Right atrium auricular region (tissue), 2 donors: ENCODE data around the gene HOXD12. TPM values are rescaled to one million over a fixed set of nuclear protein-coding genes. Genes with fewer than 3 reads are reported as not detected.

ENCODE experiments used
- DNase-seq: peaks from one replicate; pipeline ENCODE4 v3.0.0-alpha.2; 2019; ENCODE audit warnings: low spot score
- H3K27ac ChIP-seq, 2 donors: fragments of 200-600 bp; sonication (generic); 1 replicate in 1 of 2; 2 replicates in 1 of 2; pipeline ENCODE4 v1.5.1; 2016 to 2019
- H3K27me3 ChIP-seq, 2 donors: fragments of 200-600 bp; sonication (generic); one replicate each; pipeline versions ENCODE4 v1.5.1 to v1.6.0; 2017 to 2019
- H3K36me3 ChIP-seq: fragments of 200-600 bp; sonication (generic); one replicate; pipeline ENCODE4 v1.5.1; 2016
- H3K4me1 ChIP-seq, 2 donors: fragments of 200-600 bp; sonication (generic); one replicate each; pipeline versions ENCODE4 v1.5.1 to v1.6.0; 2017 to 2019
- H3K4me3 ChIP-seq, 2 donors: fragments of 200-600 bp; sonication (generic); 1 replicate in 1 of 2; 2 replicates in 1 of 2; pipeline ENCODE4 v1.5.1; 2017 to 2019; ENCODE audit warnings: mild to moderate bottlenecking in 1 of 2, moderate library complexity in 1 of 2
- H3K9me3 ChIP-seq, 2 donors: fragments of 200-600 bp; sonication (generic); one replicate each; pipeline ENCODE4 v1.5.1; 2019
- CTCF ChIP-seq, 2 donors: fragments of 200-600 bp; sonication (generic); IDR thresholded peaks; one replicate each; pipeline ENCODE4 v1.5.1; 2019; ENCODE audit warnings: antibody characterized with exemption in 2 of 2
- total RNA-seq, 2 donors: library from RNA; depleted of rRNA; stranded (reverse); fragments of >200 nt; gene quantifications; one replicate each; pipeline ENCODE4 v1.1.0, GENCODE V29; 2016

Gene HOXD12
- total RNA-seq, 2 donors from 2014 or later, result not detected

GRCh38 chr2:176091329-176092258, 8.0 kb upstream of the HOXD12 start:
- Histone ChIP-seq H3K9me3 (no peaks in the 10 kb centered on the region), H3K36me3 (no peaks in the 10 kb centered on the region), H3K27ac (no peak overlapping the region), H3K27me3 (peaks cover 59 to 85% of the 10 kb centered on the region in 2 donors), H3K4me3 (no peak overlapping the region), H3K4me1 (peaks cover 0 to 24% of the 10 kb centered on the region in 2 donors)
- DNase-seq, result no peak
- no peak for TF ChIP-seq CTCF (IDR thresholded peaks at IDR 0.05)

GRCh38 chr2:176092270-176093144, 7.1 kb upstream of the HOXD12 start, which contains the start of gene HOXD13:
Gene HOXD13 (plus strand): TSS chr2:176092721. CDS start chr2:176092891, 170 bp downstream.
- Histone ChIP-seq H3K27me3 (peaks cover 65 to 85% of the 10 kb centered on the region in 2 donors), H3K27ac (no peak within 1 kb of the TSS), H3K9me3 (no peaks in the 10 kb centered on the region), H3K4me3 (peak within 1 kb of the TSS in 1 of 2 donors; percentile 33), H3K4me1 (peaks cover 0 to 32% of the 10 kb centered on the region in 2 donors), H3K36me3 (no peaks in the 10 kb centered on the region)
- no peak for DNase-seq
- no peak for TF ChIP-seq CTCF (IDR thresholded peaks at IDR 0.05)

- no peak for DNase-seq
- Histone ChIP-seq H3K9me3 (no peaks in the 10 kb centered on the region), H3K4me1 (peaks cover 0 to 33% of the 10 kb centered on the region in 2 donors), H3K27me3 (peaks cover 73 to 85% of the 10 kb centered on the region in 2 donors), H3K36me3 (no peaks in the 10 kb centered on the region), H3K4me3 (peak overlapping the region in 1 of 2 donors; percentile 33), H3K27ac (no peak overlapping the region)
- no peak for TF ChIP-seq CTCF (IDR thresholded peaks at IDR 0.05)
Observed at GRCh38 chr2:176093145-176093897, 6.3 kb upstream of the HOXD12 start.

- no peak overlapping the region for H3K27ac ChIP-seq
- H3K27me3 ChIP-seq, result peaks cover 77 to 88% of the 10 kb centered on the region in 2 donors
- no peak for TF ChIP-seq CTCF (IDR thresholded peaks at IDR 0.05)
- peaks cover 0 to 35% of the 10 kb centered on the region in 2 donors for H3K4me1 ChIP-seq
- no peak for DNase-seq
- H3K9me3 ChIP-seq, result no peaks in the 10 kb centered on the region
- H3K36me3 ChIP-seq, result no peaks in the 10 kb centered on the region
- no peak overlapping the region for H3K4me3 ChIP-seq
Observed at GRCh38 chr2:176093898-176094249, 5.7 kb upstream of the HOXD12 start.

- no peak for TF ChIP-seq CTCF (IDR thresholded peaks at IDR 0.05)
- no peak for DNase-seq
- no peak overlapping the region for H3K27ac ChIP-seq
- no peaks in the 10 kb centered on the region for H3K9me3 ChIP-seq
- H3K4me1 ChIP-seq, result peaks cover 0 to 37% of the 10 kb centered on the region in 2 donors
- H3K27me3 ChIP-seq, result peaks cover 82 to 87% of the 10 kb centered on the region in 2 donors
- H3K36me3 ChIP-seq, result no peaks in the 10 kb centered on the region
- no peak overlapping the region for H3K4me3 ChIP-seq
Observed at GRCh38 chr2:176094349-176094748, 5.2 kb upstream of the HOXD12 start.
